Stomach (tissue), 9 donors: ENCODE results near the gene HAPLN1. TPM values are rescaled to one million over a fixed set of nuclear protein-coding genes. Genes with fewer than 3 reads are reported as not detected.

ENCODE experiments used
- DNase-seq, 2 donors: peaks; one replicate each; pipeline versions ENCODE4 v3.0.0 to v3.0.0-alpha.2; 2013 to 2019
- H3K27ac ChIP-seq, 5 donors: fragments of 200-600 bp in 4 of 5; sonication (generic) in 4 of 5; one replicate each; pipeline ENCODE4 v1.5.1; 2013 to 2019; ENCODE audit warnings: mild to moderate bottlenecking in 1 of 5, moderate library complexity in 1 of 5
- H3K27me3 ChIP-seq, 3 donors: fragments of 200-600 bp; sonication (generic); one replicate each; pipeline ENCODE4 v1.5.1; 2017 to 2019; ENCODE audit warnings: mixed run types in 1 of 3
- H3K36me3 ChIP-seq, 4 donors: fragments of 200-600 bp; sonication (generic); 1 replicate in 3 of 4; 2 replicates in 1 of 4; pipeline ENCODE4 v1.5.1; 2016 to 2019
- H3K4me1 ChIP-seq, 4 donors: fragments of 200-600 bp; sonication (generic); one replicate each; pipeline ENCODE4 v1.5.1; 2016 to 2019
- H3K4me3 ChIP-seq, 4 donors: fragments of 200-600 bp; sonication (generic) in 3 of 4; one replicate each; pipeline ENCODE4 v1.5.1; 2016 to 2019; ENCODE audit warnings: mild to moderate bottlenecking in 1 of 4
- H3K9me3 ChIP-seq, 4 donors: fragments of 200-600 bp; sonication (generic); one replicate each; pipeline ENCODE4 v1.5.1; 2016 to 2019
- CTCF ChIP-seq, 7 experiments: fragments of 450-650 bp in 4 of 7; fragments of 200-600 bp in 3 of 7; sonication (generic) in 3 of 7; IDR thresholded peaks; one replicate each; pipeline ENCODE4 v1.5.1; 2016 to 2019; ENCODE audit warnings: antibody characterized with exemption in 7 of 7, control low read depth in 2 of 7, mild to moderate bottlenecking in 1 of 7
- EP300 ChIP-seq: sonication (generic); formaldehyde crosslinking; IDR thresholded peaks from one replicate; pipeline ENCODE4 v1.6.1; 2017; ENCODE audit warnings: antibody characterized with exemption
- POLR2A ChIP-seq, 4 donors: fragments of 450-650 bp; IDR thresholded peaks; one replicate each; pipeline ENCODE4 v1.6.1; 2016; ENCODE audit warnings: antibody characterized with exemption in 4 of 4, control low read depth in 2 of 4, mild to moderate bottlenecking in 1 of 4, moderate library complexity in 1 of 4
- POLR2AphosphoS5 ChIP-seq, 3 donors: sonication (generic); formaldehyde crosslinking; IDR thresholded peaks; one replicate each; pipeline ENCODE4 v1.6.1; 2016; ENCODE audit warnings: antibody characterized with exemption in 3 of 3
- WGBS, 5 donors: extraction: QIAGEN DNeasy Blood & Tissue Kit in 3 of 5; methylation state at CpG; one replicate each; pipeline versions ENCODE4 v1.1.5 to v1.1.7; 2013 to 2018; 5-methylcytosine and 5-hydroxymethylcytosine counted together
- intact Hi-C: fragments of 100-400 bp; cut with DNase I; formaldehyde crosslinking; loops from one replicate; pipeline ENCODE4 v1.15.1; 2023; ENCODE audit warnings: low total_unique reads
- polyA plus RNA-seq, 3 donors: library from polyadenylated mRNA; stranded (reverse); fragments of 200-250 nt; gene quantifications; one replicate each; pipeline ENCODE4 v1.2.3, GENCODE V29; 2013
- total RNA-seq, 5 donors: library from RNA; depleted of rRNA; stranded (reverse); fragments of >200 nt; gene quantifications; one replicate each; pipeline versions ENCODE4 v1.1.0 to v1.2.3, GENCODE V29; 2014 to 2016
- donor health status: healthy with polysubstance abuse.
- donor health status: Bipolar disorder and iron deficiency.
- donor health status: healthy.

The HAPLN1 gene
- total and polyA plus RNA-seq, 8 donors = 0.08 to 15.2 (median 1.4) TPM; not detected in 1

- H3K4me3 ChIP-seq = no peak overlapping the region
- no peak overlapping the region for H3K27ac ChIP-seq
- H3K9me3 ChIP-seq = no peaks in the 10 kb centered on the region
- TF ChIP-seq POLR2A (IDR thresholded peaks at IDR 0.05) (no peak), CTCF (IDR thresholded peaks at IDR 0.05) (no peak), EP300 (no peak), POLR2AphosphoS5 (IDR thresholded peaks at IDR 0.05) (no peak)
- WGBS, 5 donors = 48 to 70% (median 55%) methylated on average over 2 of the region's 2 CpGs
- H3K27me3 ChIP-seq = no peaks in the 10 kb centered on the region
- H3K36me3 ChIP-seq = no peaks in the 10 kb centered on the region
- H3K4me1 ChIP-seq = no peaks in the 10 kb centered on the region
- DNase-seq = no peak
- intact Hi-C loops = no loop called here
These were observed 92.3 kb downstream of the HAPLN1 start for GRCh38 chr5:83628360-83628759.

- intact Hi-C loops = no loop called here
- Histone ChIP-seq H3K27ac (no peak overlapping the region), H3K36me3 (no peaks in the 10 kb centered on the region), H3K4me1 (no peaks in the 10 kb centered on the region), H3K27me3 (no peaks in the 10 kb centered on the region), H3K9me3 (peaks cover 5 to 19% (median 13%) of the 10 kb centered on the region in 4 donors), H3K4me3 (no peak overlapping the region)
- DNase-seq = no peak
- TF ChIP-seq CTCF (IDR thresholded peaks at IDR 0.05) (no peak), POLR2AphosphoS5 (IDR thresholded peaks at IDR 0.05) (no peak), POLR2A (IDR thresholded peaks at IDR 0.05) (no peak), EP300 (no peak)
These were observed 105.8 kb downstream of the HAPLN1 start for GRCh38 chr5:83614841-83615240.

GRCh38 chr5:83608122-83608521 is 112.5 kb downstream of the HAPLN1 start:
- Histone ChIP-seq H3K4me3 (no peak overlapping the region), H3K27me3 (no peaks in the 10 kb centered on the region), H3K36me3 (no peaks in the 10 kb centered on the region), H3K9me3 (no peaks in the 10 kb centered on the region), H3K27ac (no peak overlapping the region), H3K4me1 (no peaks in the 10 kb centered on the region)
- DNase-seq = peak; percentile 28 to 65
- WGBS, 5 donors = 6 to 15% (median 10%) methylated on average over 3 of the region's 3 CpGs
- intact Hi-C loops = no loop called here
- TF ChIP-seq CTCF (IDR thresholded peaks at IDR 0.05) (peak in 5 of 7 experiments; percentile 12 to 35 (median 22)), POLR2A (IDR thresholded peaks at IDR 0.05) (no peak), POLR2AphosphoS5 (IDR thresholded peaks at IDR 0.05) (no peak), EP300 (no peak)

- Histone ChIP-seq H3K9me3 (no peaks in the 10 kb centered on the region), H3K27ac (no peak overlapping the region), H3K27me3 (no peaks in the 10 kb centered on the region), H3K4me3 (no peak overlapping the region), H3K36me3 (no peaks in the 10 kb centered on the region), H3K4me1 (no peaks in the 10 kb centered on the region)
- WGBS, 5 donors = 95 to 98% (median 96%) methylated on average over 3 of the region's 3 CpGs
- intact Hi-C loops = no loop called here
- TF ChIP-seq CTCF (IDR thresholded peaks at IDR 0.05) (no peak), EP300 (no peak), POLR2AphosphoS5 (IDR thresholded peaks at IDR 0.05) (no peak), POLR2A (IDR thresholded peaks at IDR 0.05) (no peak)
- DNase-seq = no peak
These were observed 125.4 kb downstream of the HAPLN1 start for GRCh38 chr5:83595217-83595616.
